BE2C (cell line): ENCODE data around the gene BIRC7.
"Not testable (repeated sequence)": the region's sequence is repeated elsewhere in the genome, so short reads cannot be mapped to it uniquely, and the experiment has no call there.

Experiments
- DNase-seq: peaks from one replicate; pipeline ENCODE4 v3.0.0-alpha.2; 2020
- H3K27me3 ChIP-seq: fragments of 250-450 bp; sonication (Bioruptor Pico); 2 replicates; pipeline ENCODE4 v1.5.1; 2020; ENCODE audit warnings: mild to moderate bottlenecking
- H3K36me3 ChIP-seq: fragments of 250-450 bp; sonication (Bioruptor Pico); 2 replicates; pipeline ENCODE4 v1.5.1; 2020; ENCODE audit warnings: mild to moderate bottlenecking
- H3K4me1 ChIP-seq: fragments of 250-450 bp; sonication (Bioruptor Pico); 2 replicates; pipeline ENCODE4 v1.5.1; 2020
- H3K4me3 ChIP-seq: 2 replicates; pipeline ENCODE4 v1.5.1; 2011; ENCODE audit warnings: low read depth, low read length
- H3K9me3 ChIP-seq: fragments of 250-450 bp; sonication (Bioruptor Pico); 2 replicates; pipeline ENCODE4 v1.5.1; 2020
- CTCF ChIP-seq: IDR thresholded peaks from 2 replicates; pipeline ENCODE4 v1.5.1; 2012; ENCODE audit warnings: mild to moderate bottlenecking, low read depth, low read length

Gene BIRC7

GRCh38 chr20:63249891-63250290 is 14.2 kb downstream of the BIRC7 start:
- no peak for DNase-seq
- Histone ChIP-seq H3K27me3 (peaks cover 31% of the 10 kb centered on the region), H3K4me1 (peaks cover 10% of the 10 kb centered on the region), H3K36me3 (no peaks in the 10 kb centered on the region), H3K9me3 (no peaks in the 10 kb centered on the region), H3K4me3 (no peak overlapping the region)
- no peak for TF ChIP-seq CTCF

DNA sequence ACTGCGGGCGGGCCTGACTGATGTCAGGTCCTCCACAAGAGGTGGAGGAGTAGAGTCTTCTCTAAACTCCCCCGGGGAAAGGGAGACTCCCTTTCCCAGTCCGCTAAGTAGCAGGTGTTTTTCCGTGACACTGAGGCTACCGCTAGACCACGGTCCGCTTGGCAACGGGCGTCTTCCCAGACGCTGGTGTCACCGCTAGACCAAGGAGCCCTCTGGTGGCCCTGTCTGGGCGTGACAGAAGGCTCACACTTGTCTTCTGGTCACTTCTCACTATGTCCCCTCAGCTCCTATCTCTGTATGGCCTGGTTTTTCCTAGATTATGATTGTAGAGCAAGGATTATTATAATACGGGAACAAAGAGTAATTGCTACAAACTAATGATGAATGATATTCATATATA is 15.6 kb downstream of the BIRC7 start:
- H3K4me3 ChIP-seq, H3K4me1 ChIP-seq, H3K36me3 ChIP-seq, H3K9me3 ChIP-seq: not testable (repeated sequence)
- peak; percentile 50 for TF ChIP-seq CTCF
- DNase-seq: peak; percentile 65
- peaks cover 46% of the 10 kb centered on the region for H3K27me3 ChIP-seq

- no peak for TF ChIP-seq CTCF
- H3K9me3 ChIP-seq: no peaks in the 10 kb centered on the region
- H3K4me3 ChIP-seq: no peak overlapping the region
- peaks cover 52% of the 10 kb centered on the region for H3K27me3 ChIP-seq
- no peak for DNase-seq
- H3K36me3 ChIP-seq: no peaks in the 10 kb centered on the region
- peaks cover 3% of the 10 kb centered on the region; the same call in 1 of the 2 replicates for H3K4me1 ChIP-seq
These were observed 16.6 kb downstream of the BIRC7 start for GRCh38 chr20:63252284-63252711.

GRCh38 chr20:63253065-63253437 is 17.3 kb downstream of the BIRC7 start:
- DNase-seq: no peak
- Histone ChIP-seq H3K4me1 (no peaks in the 10 kb centered on the region), H3K27me3 (peaks cover 52% of the 10 kb centered on the region), H3K9me3 (no peaks in the 10 kb centered on the region), H3K4me3 (no peak overlapping the region; the same call in 1 of the 2 replicates), H3K36me3 (no peaks in the 10 kb centered on the region)
- TF ChIP-seq CTCF: no peak

GRCh38 chr20:63253438-63254231 is 17.9 kb downstream of the BIRC7 start:
- Histone ChIP-seq H3K4me1 (no peaks in the 10 kb centered on the region), H3K27me3 (peaks cover 52% of the 10 kb centered on the region), H3K4me3 (no peak overlapping the region; the same call in 1 of the 2 replicates), H3K9me3 (no peaks in the 10 kb centered on the region; the same call in 1 of the 2 replicates), H3K36me3 (no peaks in the 10 kb centered on the region)
- TF ChIP-seq CTCF: no peak
- no peak for DNase-seq

DNA sequence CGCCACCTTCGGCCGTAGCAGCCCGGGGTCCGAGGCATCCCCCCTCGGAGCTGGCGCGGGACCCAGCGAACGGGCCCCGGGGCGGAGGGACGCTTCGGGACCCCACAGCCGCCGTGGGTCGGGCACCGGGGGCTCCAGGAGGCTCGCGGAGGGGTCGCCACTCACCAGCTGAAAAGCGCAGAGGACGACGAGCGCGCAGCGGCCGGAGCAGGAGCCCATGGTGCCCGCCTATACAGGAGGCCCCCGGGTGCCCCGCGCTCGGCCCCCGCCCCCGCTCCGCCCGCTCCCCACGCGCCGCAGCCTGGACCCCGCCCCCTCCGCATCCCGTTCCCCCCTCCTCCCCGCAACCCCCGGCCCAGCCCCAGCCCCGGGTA is 18.5 kb downstream of the BIRC7 start, which contains the start of gene NKAIN4:
Gene NKAIN4 (minus strand): TSS at position 232 of the 374 bp plus-strand sequence. CDS start 13 bp downstream, at position 219.
- Histone ChIP-seq H3K9me3 (no peaks in the 10 kb centered on the region; the same call in 1 of the 2 replicates), H3K27me3 (peaks cover 52% of the 10 kb centered on the region), H3K4me1 (no peaks in the 10 kb centered on the region), H3K4me3 (no peak within 1 kb of the TSS; the same call in 1 of the 2 replicates), H3K36me3 (no peaks in the 10 kb centered on the region)
- TF ChIP-seq CTCF: no peak
- DNase-seq: no peak
